ENCODE data around the gene CHMP1A.

The CHMP1A gene

DNA sequence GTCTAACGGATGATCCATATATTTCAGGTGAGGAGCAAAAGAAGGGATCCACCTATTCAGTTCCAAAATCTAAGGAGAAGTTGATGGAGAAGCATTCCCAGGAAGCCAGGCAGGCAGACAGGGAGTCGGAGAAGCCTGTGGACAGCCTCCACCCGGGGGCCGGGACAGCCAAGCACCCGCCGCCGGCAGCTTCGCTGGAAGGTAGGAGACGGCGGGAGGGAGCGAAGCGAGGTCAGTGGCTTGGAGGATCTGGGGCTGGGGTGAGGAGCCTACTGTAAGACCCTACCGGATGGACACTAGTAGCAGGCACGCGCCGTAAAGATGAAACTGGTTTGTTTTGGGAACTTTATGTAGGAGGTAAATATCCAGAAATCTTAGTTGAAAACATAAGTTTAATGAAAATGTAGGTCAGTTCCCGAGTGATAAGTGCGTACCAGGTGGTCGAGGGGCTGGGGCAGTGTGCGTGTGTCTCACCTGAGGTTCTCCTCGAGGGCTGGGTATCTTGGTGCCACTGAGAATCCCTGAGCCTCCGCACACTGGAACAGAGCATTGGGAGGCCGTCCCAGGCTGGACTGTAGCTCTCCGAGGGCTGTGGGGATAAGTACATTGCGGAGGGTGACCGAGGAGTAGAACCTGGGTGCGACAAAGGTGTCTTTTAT, 842 bp upstream of the CHMP1A start:
- in situ Hi-C loops (cut with MboI; ENCODE audit: low pct_unique_long_range_greater_than_20kb, low sequenced_read_pairs, unreplicated experiment) = no loop called here
- DNase-seq (ENCODE audit: low spot score) = no peak
- TF ChIP-seq, protein P1, sequence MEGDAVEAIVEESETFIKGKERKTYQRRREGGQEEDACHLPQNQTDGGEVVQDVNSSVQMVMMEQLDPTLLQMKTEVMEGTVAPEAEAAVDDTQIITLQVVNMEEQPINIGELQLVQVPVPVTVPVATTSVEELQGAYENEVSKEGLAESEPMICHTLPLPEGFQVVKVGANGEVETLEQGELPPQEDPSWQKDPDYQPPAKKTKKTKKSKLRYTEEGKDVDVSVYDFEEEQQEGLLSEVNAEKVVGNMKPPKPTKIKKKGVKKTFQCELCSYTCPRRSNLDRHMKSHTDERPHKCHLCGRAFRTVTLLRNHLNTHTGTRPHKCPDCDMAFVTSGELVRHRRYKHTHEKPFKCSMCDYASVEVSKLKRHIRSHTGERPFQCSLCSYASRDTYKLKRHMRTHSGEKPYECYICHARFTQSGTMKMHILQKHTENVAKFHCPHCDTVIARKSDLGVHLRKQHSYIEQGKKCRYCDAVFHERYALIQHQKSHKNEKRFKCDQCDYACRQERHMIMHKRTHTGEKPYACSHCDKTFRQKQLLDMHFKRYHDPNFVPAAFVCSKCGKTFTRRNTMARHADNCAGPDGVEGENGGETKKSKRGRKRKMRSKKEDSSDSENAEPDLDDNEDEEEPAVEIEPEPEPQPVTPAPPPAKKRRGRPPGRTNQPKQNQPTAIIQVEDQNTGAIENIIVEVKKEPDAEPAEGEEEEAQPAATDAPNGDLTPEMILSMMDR (IDR thresholded peaks at IDR 0.05; ENCODE audit: extremely low read depth, insufficient read depth, missing control alignments) = no peak

DNA sequence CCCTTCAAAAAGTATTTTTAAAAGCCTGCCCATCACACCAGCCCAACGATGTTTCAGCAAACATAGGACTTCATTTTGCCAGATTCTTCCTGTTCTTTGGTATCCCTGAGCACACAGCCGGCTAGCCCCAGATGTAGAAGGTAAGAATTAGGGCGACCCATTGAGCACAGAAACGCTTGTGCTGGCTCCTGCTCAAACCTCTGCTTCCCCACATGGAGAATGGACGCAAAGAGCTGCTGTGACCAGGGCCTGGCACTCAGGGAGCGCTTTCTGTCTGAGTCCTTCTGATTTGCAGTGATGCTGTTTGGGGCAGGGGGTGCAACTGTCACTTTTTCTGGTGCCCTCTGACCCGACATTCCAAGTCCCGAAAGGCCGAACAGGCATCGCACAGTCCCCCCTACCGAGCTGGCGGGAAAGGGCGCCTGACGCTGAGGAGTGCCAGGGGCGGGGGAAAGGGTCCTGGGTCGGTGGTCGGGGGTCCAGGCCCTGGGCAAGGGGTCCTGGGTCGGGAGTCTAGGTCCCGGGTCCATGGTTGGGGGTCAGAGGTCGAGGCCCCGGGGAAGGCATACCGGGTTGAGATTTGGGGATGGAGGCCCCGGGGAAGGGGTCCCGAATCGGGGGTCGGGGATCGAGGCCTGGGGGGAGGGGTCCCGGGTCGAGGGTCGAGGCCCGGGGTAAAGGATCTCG, 930 bp downstream of the CHMP1A start:
- TF ChIP-seq, protein P1 (IDR thresholded peaks at IDR 0.05; ENCODE audit: extremely low read depth, insufficient read depth, missing control alignments) = no peak
- in situ Hi-C loops (cut with MboI; ENCODE audit: low pct_unique_long_range_greater_than_20kb, low sequenced_read_pairs, unreplicated experiment) = no loop called here
- DNase-seq (ENCODE audit: low spot score) = no peak

DNA sequence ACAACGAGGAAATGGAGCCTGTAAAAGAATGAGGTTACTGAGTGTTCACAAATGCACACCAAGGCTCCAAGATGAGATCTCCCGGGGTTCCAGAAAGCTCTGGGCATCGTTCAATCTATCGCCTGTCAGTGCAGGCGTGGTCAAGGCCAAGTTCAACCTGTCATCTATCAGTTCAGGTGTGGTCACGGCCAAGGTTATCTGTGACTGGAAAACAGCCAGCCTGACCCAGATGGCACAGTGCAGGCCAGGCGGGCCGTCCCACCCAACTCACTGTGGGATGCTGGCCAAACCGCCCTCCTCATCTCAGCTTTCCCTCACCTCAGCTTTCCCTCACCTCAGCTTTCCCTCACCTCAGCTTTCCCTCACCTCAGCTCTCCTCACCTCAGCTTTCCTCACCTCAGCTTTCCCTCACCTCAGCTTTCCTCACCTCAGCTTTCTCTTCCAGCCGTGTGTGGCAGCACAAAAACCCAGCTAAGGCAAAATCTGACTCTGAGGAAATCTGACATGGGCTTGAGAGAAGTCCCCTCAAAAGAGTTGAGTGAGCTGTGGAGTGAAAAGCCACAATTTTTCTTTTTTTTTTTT, 2.4 kb downstream of the CHMP1A start:
- DNase-seq (ENCODE audit: low spot score) = no peak
- in situ Hi-C loops (cut with MboI; ENCODE audit: low pct_unique_long_range_greater_than_20kb, low sequenced_read_pairs, unreplicated experiment) = no loop called here
- TF ChIP-seq, protein P1 (IDR thresholded peaks at IDR 0.05; ENCODE audit: extremely low read depth, insufficient read depth, missing control alignments) = no peak

DNA sequence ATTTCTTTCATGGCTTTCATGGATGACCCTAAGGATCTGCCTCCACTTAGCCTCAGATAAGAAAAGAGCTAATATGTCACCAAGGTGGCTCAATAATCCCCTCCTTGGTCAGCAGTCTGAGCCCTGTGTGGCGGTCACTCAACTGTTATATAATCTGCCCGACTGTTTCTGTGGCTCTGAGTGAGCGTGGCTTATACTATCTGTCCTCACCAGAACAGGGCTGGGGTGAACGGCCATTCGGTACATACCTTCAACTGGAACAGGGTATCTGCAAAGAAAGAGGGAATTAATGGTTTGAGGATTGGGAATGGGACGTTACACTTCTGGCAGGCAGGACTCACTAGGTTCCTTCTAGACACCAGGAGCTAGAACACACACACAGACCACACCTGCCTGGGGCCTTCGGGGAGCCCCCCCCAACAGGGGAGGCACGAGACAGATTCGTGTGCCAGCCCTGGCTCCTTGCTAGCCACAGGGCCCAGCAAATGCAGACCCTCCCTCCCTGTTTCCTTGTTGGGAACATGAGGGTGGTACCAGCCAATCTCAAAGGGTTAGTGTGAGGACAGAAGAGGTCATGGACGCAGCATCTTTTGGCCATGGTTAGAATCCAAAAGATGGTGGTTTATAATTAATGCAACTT, 3.7 kb downstream of the CHMP1A start:
- DNase-seq (ENCODE audit: low spot score) = no peak
- in situ Hi-C loops (cut with MboI; ENCODE audit: low pct_unique_long_range_greater_than_20kb, low sequenced_read_pairs, unreplicated experiment) = no loop called here
- TF ChIP-seq, protein P1 (IDR thresholded peaks at IDR 0.05; ENCODE audit: extremely low read depth, insufficient read depth, missing control alignments) = no peak

DNA sequence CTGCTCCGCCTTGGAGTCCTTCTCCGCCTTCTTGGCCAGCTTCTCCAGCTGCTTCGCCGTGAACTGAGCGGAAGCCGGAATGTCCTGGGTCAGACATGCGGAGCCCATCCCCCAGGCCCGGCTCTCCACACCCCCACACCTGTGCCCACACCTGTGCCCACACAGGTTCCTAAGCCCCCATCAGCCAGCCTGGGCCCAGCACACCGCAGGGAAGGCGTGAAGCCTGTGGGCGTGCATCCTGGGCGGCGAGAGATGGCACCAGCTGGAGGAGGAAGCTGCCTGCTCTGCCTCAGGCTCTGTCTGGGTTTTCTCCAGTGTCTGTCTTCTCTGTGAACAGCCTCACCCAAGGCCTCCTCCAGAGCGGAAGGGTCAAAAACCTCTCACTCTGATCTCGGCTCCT, 5.9 kb downstream of the CHMP1A start:
- TF ChIP-seq, protein P1 (IDR thresholded peaks at IDR 0.05; ENCODE audit: extremely low read depth, insufficient read depth, missing control alignments) = no peak
- no peak for DNase-seq (ENCODE audit: low spot score)
- in situ Hi-C loops (cut with MboI; ENCODE audit: low pct_unique_long_range_greater_than_20kb, low sequenced_read_pairs, unreplicated experiment) = no loop called here

DNA sequence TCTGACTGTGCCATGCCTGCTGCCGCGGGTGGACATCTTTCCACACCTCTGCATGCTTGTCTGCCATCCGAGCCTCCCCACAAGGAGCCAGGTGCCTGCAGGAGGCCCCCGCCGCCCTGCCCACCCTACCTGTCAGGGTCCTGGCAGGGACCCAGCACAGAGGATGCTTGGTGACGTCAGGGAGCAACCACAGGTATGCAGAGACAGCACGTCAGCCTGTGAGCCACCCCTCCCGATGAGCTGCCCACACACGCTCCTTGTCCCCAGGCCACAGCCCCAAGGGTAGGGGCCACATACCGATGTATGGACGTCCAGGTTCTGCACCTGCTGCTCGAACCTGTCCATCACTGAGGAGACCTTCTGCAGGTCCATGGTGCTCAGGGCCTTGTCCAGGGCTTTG, 10.6 kb downstream of the CHMP1A start:
- in situ Hi-C loops (cut with MboI; ENCODE audit: low pct_unique_long_range_greater_than_20kb, low sequenced_read_pairs, unreplicated experiment) = no loop called here
- TF ChIP-seq, protein P1 (IDR thresholded peaks at IDR 0.05; ENCODE audit: extremely low read depth, insufficient read depth, missing control alignments) = no peak
- DNase-seq (ENCODE audit: low spot score) = no peak
